Testis (tissue), 3 donors: ENCODE measurements around the gene BHLHE40. TPM values are rescaled to one million over a fixed set of nuclear protein-coding genes. Genes with fewer than 3 reads are reported as not detected.

ENCODE experiments used
- DNase-seq: peaks from one replicate; pipeline ENCODE4 v3.0.0-alpha.2; 2019
- H3K27ac ChIP-seq, 2 donors: fragments of 200-600 bp; sonication (generic); one replicate each; pipeline ENCODE4 v1.5.1; 2019
- H3K27me3 ChIP-seq: fragments of 200-600 bp; sonication (generic); one replicate; pipeline ENCODE4 v1.5.1; 2019
- H3K36me3 ChIP-seq: fragments of 200-600 bp; sonication (generic); one replicate; pipeline ENCODE4 v1.5.1; 2017; ENCODE audit warnings: low read depth; ENCODE audit errors: missing control alignments
- H3K4me1 ChIP-seq: fragments of 200-600 bp; sonication (generic); one replicate; pipeline ENCODE4 v1.5.1; 2019
- H3K4me3 ChIP-seq, 2 donors: fragments of 200-600 bp; sonication (generic); one replicate each; pipeline ENCODE4 v1.5.1; 2017 to 2019
- H3K9me3 ChIP-seq: fragments of 200-600 bp; sonication (generic); one replicate; pipeline ENCODE4 v1.5.1; 2017
- CTCF ChIP-seq, 3 experiments: fragments of 450-650 bp in 2 of 3; fragments of 200-600 bp in 1 of 3; sonication (generic) in 1 of 3; IDR thresholded peaks; one replicate each; pipeline ENCODE4 v1.5.1; 2016 to 2019; ENCODE audit warnings: antibody characterized with exemption in 3 of 3, mild to moderate bottlenecking in 2 of 3, moderate library complexity in 1 of 3
- POLR2A ChIP-seq: fragments of 450-650 bp; IDR thresholded peaks from one replicate; pipeline ENCODE4 v1.6.1; 2017; ENCODE audit warnings: antibody characterized with exemption, mild to moderate bottlenecking, moderate library complexity
- WGBS, 2 donors: methylation state at CpG; one replicate each; pipeline ENCODE4 v1.1.5; 2018; 5-methylcytosine and 5-hydroxymethylcytosine counted together
- intact Hi-C: fragments of 100-400 bp; cut with DNase I; formaldehyde crosslinking; loops from one replicate; pipeline ENCODE4 v1.15.1; 2023; ENCODE audit warnings: low total_unique reads
- polyA plus RNA-seq: library from polyadenylated mRNA; stranded (reverse); fragments of 350-450 nt; fragmentation: Illumina TruSeq; extraction: RNeasy Lipid Tissue Mini Kit (QIAGEN cat#74804); gene quantifications from one replicate; pipeline ENCODE4 v1.2.3, GENCODE V29; 2014; ENCODE audit warnings: low read depth, low replicate concordance; ENCODE audit not compliant: insufficient read depth
- total RNA-seq, 2 donors: library from RNA; depleted of rRNA; stranded (reverse); fragments of >200 nt; gene quantifications; one replicate each; pipeline ENCODE4 v1.2.3, GENCODE V29; 2016

Gene BHLHE40
- total and polyA plus RNA-seq, 3 donors from 2014 or later: 26.2 to 40.6 (median 28.7) TPM

- Histone ChIP-seq H3K9me3 (no peaks in the 10 kb centered on the region), H3K4me1 (peaks cover 9% of the 10 kb centered on the region), H3K36me3 (no peaks in the 10 kb centered on the region), H3K27ac (no peak overlapping the region), H3K27me3 (no peaks in the 10 kb centered on the region), H3K4me3 (no peak overlapping the region)
- no peak for DNase-seq
- WGBS, 2 donors: 96 to 98% methylated on average over 10 of the region's 10 CpGs
- TF ChIP-seq CTCF (IDR thresholded peaks at IDR 0.05): no peak
- no peak for TF ChIP-seq POLR2A
- intact Hi-C loops: no loop called here
Observed at GRCh38 chr3:4945324-4945723, 33.9 kb upstream of the BHLHE40 start.

- Histone ChIP-seq H3K36me3 (no peaks in the 10 kb centered on the region), H3K27me3 (no peaks in the 10 kb centered on the region), H3K27ac (no peak overlapping the region), H3K9me3 (no peaks in the 10 kb centered on the region), H3K4me1 (peaks cover 12% of the 10 kb centered on the region), H3K4me3 (no peak overlapping the region)
- DNase-seq: no peak
- 92 to 95% methylated on average over 5 of the region's 5 CpGs for WGBS, 2 donors
- TF ChIP-seq CTCF (IDR thresholded peaks at IDR 0.05) (no peak), POLR2A (no peak)
- intact Hi-C loops: no loop called here
Observed at GRCh38 chr3:4947028-4947427, 32.2 kb upstream of the BHLHE40 start.

GRCh38 chr3:4948395-4948794, 30.8 kb upstream of the BHLHE40 start:
- Histone ChIP-seq H3K27me3 (no peaks in the 10 kb centered on the region), H3K36me3 (no peaks in the 10 kb centered on the region), H3K9me3 (no peaks in the 10 kb centered on the region), H3K27ac (no peak overlapping the region), H3K4me3 (no peak overlapping the region), H3K4me1 (peaks cover 12% of the 10 kb centered on the region)
- TF ChIP-seq CTCF (IDR thresholded peaks at IDR 0.05) (no peak), POLR2A (no peak)
- intact Hi-C loops: no loop called here
- no peak for DNase-seq
- 70 to 72% methylated on average over 4 of the region's 4 CpGs for WGBS, 2 donors

GRCh38 chr3:4949004-4949403, 30.2 kb upstream of the BHLHE40 start:
- 78 to 83% methylated on average over 2 of the region's 2 CpGs for WGBS, 2 donors
- Histone ChIP-seq H3K27me3 (no peaks in the 10 kb centered on the region), H3K4me3 (no peak overlapping the region), H3K27ac (peak overlapping the region; percentile 23 to 69), H3K36me3 (no peaks in the 10 kb centered on the region), H3K9me3 (no peaks in the 10 kb centered on the region), H3K4me1 (peaks cover 12% of the 10 kb centered on the region)
- intact Hi-C loops: no loop called here
- no peak for TF ChIP-seq POLR2A
- TF ChIP-seq CTCF (IDR thresholded peaks at IDR 0.05): no peak
- DNase-seq: no peak

- peaks cover 12% of the 10 kb centered on the region for H3K4me1 ChIP-seq
- WGBS, 2 donors: 50 to 55% methylated on average over 2 of the region's 2 CpGs
- no peak overlapping the region for H3K4me3 ChIP-seq
- H3K27ac ChIP-seq: peak overlapping the region in 1 of 2 donors; percentile 69
- DNase-seq: no peak
- H3K27me3 ChIP-seq: no peaks in the 10 kb centered on the region
- H3K9me3 ChIP-seq: no peaks in the 10 kb centered on the region
- TF ChIP-seq POLR2A: no peak
- TF ChIP-seq CTCF (IDR thresholded peaks at IDR 0.05): no peak
- no peaks in the 10 kb centered on the region for H3K36me3 ChIP-seq
- intact Hi-C loops: no loop called here
Observed at GRCh38 chr3:4949659-4950058, 29.6 kb upstream of the BHLHE40 start.
